Measurements from ENCODE around the gene OR2V2. TPM values are rescaled to one million over a fixed set of nuclear protein-coding genes. Genes with fewer than 3 reads are reported as not detected.

Gene OR2V2
- total RNA-seq, 1 donor from 2014 or later = not detected

GRCh38 chr5:181199881-181200638 is 52.7 kb downstream of the OR2V2 start:
- no peaks in the 10 kb centered on the region for H3K36me3 ChIP-seq (ENCODE audit: insufficient read depth, low read length)
- no peak overlapping the region for H3K9ac ChIP-seq (ENCODE audit: low read length)
- DNase-seq (ENCODE audit: low read depth) (no peak), FAIRE-seq (no peak)
- no peaks in the 10 kb centered on the region for H4K20me1 ChIP-seq (ENCODE audit: insufficient read depth, low read length)
- no peaks in the 10 kb centered on the region for H3K79me2 ChIP-seq (ENCODE audit: insufficient read depth, low read length)
- no peak for TF ChIP-seq CTCF (IDR thresholded peaks at IDR 0.05; ENCODE audit: insufficient read depth, low read depth, low read length)
- TF ChIP-seq EZH2 (IDR thresholded peaks at IDR 0.05; ENCODE audit: insufficient read depth, low read length) = no peak
- H3K27ac ChIP-seq (ENCODE audit: low read depth, low read length) = no peak overlapping the region
- H3K4me3 ChIP-seq (ENCODE audit: insufficient read depth, low read depth, low read length) = no peak overlapping the region
- no peak overlapping the region for H3K4me2 ChIP-seq (ENCODE audit: low read length)
- H2AFZ ChIP-seq (ENCODE audit: low read depth, low read length) = no peak overlapping the region
- Mint-ChIP-seq H3K27ac (ENCODE audit: unreplicated experiment) (no peak overlapping the region), H3K9me3 (ENCODE audit: unreplicated experiment) (no peaks in the 10 kb centered on the region), H3K4me3 (ENCODE audit: unreplicated experiment) (no peak overlapping the region), H3K4me1 (ENCODE audit: low read depth, unreplicated experiment) (peaks cover 8% of the 10 kb centered on the region), H3K27me3 (ENCODE audit: low read depth, unreplicated experiment) (peaks cover 50% of the 10 kb centered on the region), H3K36me3 (ENCODE audit: low read depth, unreplicated experiment) (no peaks in the 10 kb centered on the region)
- peaks cover 22% of the 10 kb centered on the region for H3K27me3 ChIP-seq (ENCODE audit: insufficient read depth, low read length)
- no peaks in the 10 kb centered on the region for H3K4me1 ChIP-seq (ENCODE audit: insufficient read depth, low read length)
- H3K9me3 ChIP-seq (ENCODE audit: insufficient read depth, low read depth, low read length) = no peaks in the 10 kb centered on the region

- Mint-ChIP-seq H3K4me3 (ENCODE audit: unreplicated experiment) (no peak overlapping the region), H3K4me1 (ENCODE audit: low read depth, unreplicated experiment) (peaks cover 12% of the 10 kb centered on the region), H3K27ac (ENCODE audit: unreplicated experiment) (no peak overlapping the region), H3K36me3 (ENCODE audit: low read depth, unreplicated experiment) (no peaks in the 10 kb centered on the region), H3K27me3 (ENCODE audit: low read depth, unreplicated experiment) (peaks cover 52% of the 10 kb centered on the region), H3K9me3 (ENCODE audit: unreplicated experiment) (no peaks in the 10 kb centered on the region)
- Histone ChIP-seq H3K4me3 (ENCODE audit: insufficient read depth, low read depth, low read length) (no peak overlapping the region), H4K20me1 (ENCODE audit: insufficient read depth, low read length) (no peaks in the 10 kb centered on the region), H3K27ac (ENCODE audit: low read depth, low read length) (no peak overlapping the region), H3K27me3 (ENCODE audit: insufficient read depth, low read length) (peaks cover 22% of the 10 kb centered on the region), H2AFZ (ENCODE audit: low read depth, low read length) (no peak overlapping the region), H3K36me3 (ENCODE audit: insufficient read depth, low read length) (no peaks in the 10 kb centered on the region), H3K9me3 (ENCODE audit: insufficient read depth, low read depth, low read length) (no peaks in the 10 kb centered on the region), H3K9ac (ENCODE audit: low read length) (no peak overlapping the region), H3K4me1 (ENCODE audit: insufficient read depth, low read length) (peaks cover 4% of the 10 kb centered on the region), H3K79me2 (ENCODE audit: insufficient read depth, low read length) (no peaks in the 10 kb centered on the region), H3K4me2 (ENCODE audit: low read length) (no peak overlapping the region)
- no peak for FAIRE-seq
- TF ChIP-seq EZH2 (IDR thresholded peaks at IDR 0.05; ENCODE audit: insufficient read depth, low read length) (no peak), CTCF (IDR thresholded peaks at IDR 0.05; ENCODE audit: insufficient read depth, low read depth, low read length) (no peak)
- DNase-seq (ENCODE audit: low read depth) = no peak
Measured at GRCh38 chr5:181200816-181201215, 53.4 kb downstream of the OR2V2 start.

- FAIRE-seq (no peak), DNase-seq (ENCODE audit: low read depth) (no peak)
- Histone ChIP-seq H3K27ac (ENCODE audit: low read depth, low read length) (no peak overlapping the region), H3K27me3 (ENCODE audit: insufficient read depth, low read length) (peaks cover 22% of the 10 kb centered on the region), H3K4me3 (ENCODE audit: insufficient read depth, low read depth, low read length) (no peak overlapping the region), H3K4me1 (ENCODE audit: insufficient read depth, low read length) (peaks cover 12% of the 10 kb centered on the region), H2AFZ (ENCODE audit: low read depth, low read length) (no peak overlapping the region), H3K79me2 (ENCODE audit: insufficient read depth, low read length) (no peaks in the 10 kb centered on the region), H3K9me3 (ENCODE audit: insufficient read depth, low read depth, low read length) (no peaks in the 10 kb centered on the region), H3K4me2 (ENCODE audit: low read length) (no peak overlapping the region), H3K36me3 (ENCODE audit: insufficient read depth, low read length) (no peaks in the 10 kb centered on the region), H3K9ac (ENCODE audit: low read length) (no peak overlapping the region), H4K20me1 (ENCODE audit: insufficient read depth, low read length) (peaks cover 5% of the 10 kb centered on the region)
- no peaks in the 10 kb centered on the region for H3K36me3 Mint-ChIP-seq (ENCODE audit: low read depth, unreplicated experiment)
- H3K4me3 Mint-ChIP-seq (ENCODE audit: unreplicated experiment) = peak overlapping the region; percentile 50
- H3K4me1 Mint-ChIP-seq (ENCODE audit: low read depth, unreplicated experiment) = peaks cover 19% of the 10 kb centered on the region
- no peak overlapping the region for H3K27ac Mint-ChIP-seq (ENCODE audit: unreplicated experiment)
- H3K27me3 Mint-ChIP-seq (ENCODE audit: low read depth, unreplicated experiment) = peaks cover 53% of the 10 kb centered on the region
- peaks cover 4% of the 10 kb centered on the region for H3K9me3 Mint-ChIP-seq (ENCODE audit: unreplicated experiment)
- TF ChIP-seq EZH2 (IDR thresholded peaks at IDR 0.05; ENCODE audit: insufficient read depth, low read length) (no peak), CTCF (IDR thresholded peaks at IDR 0.05; ENCODE audit: insufficient read depth, low read depth, low read length) (no peak)
Measured at GRCh38 chr5:181203093-181203711, 55.8 kb downstream of the OR2V2 start.
